HG02759 (cell line): ENCODE measurements around the gene SENP1.
A peak's percentile ranks its signal among the peaks of the same experiment; 100 is the strongest.
"Not testable (repeated sequence)": the region's sequence is repeated elsewhere in the genome, so short reads cannot be mapped to it uniquely, and the experiment has no call there.

Experiments used
- ATAC-seq: cut with Tn5 transposase; IDR thresholded peaks from one replicate; pipeline ENCODE4 v1.9.1; 2021; ENCODE audit warnings: mild to moderate bottlenecking, moderate library complexity; ENCODE audit not compliant: unreplicated experiment

The SENP1 gene

DNA sequence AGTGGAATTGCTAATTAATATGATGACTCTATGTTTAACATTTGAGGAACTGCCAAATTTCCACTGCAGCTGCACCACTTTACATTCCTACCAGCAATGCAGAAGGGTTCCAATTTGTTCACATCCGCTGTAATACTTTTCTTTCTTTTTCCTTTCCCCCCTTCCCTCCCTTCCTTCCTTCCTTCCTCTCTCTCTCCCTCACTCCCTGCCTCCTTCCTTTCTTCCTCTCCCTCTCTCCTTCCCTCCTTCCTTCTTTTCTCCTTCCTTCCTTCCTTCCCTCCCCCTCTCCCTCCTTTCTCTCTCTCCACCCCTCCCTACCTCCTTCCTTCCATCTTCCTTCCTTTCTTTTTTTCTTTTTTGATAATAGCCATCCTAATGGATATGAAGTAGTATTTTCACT lies 10.1 kb upstream of the SENP1 start:
- no peak for ATAC-seq

DNA sequence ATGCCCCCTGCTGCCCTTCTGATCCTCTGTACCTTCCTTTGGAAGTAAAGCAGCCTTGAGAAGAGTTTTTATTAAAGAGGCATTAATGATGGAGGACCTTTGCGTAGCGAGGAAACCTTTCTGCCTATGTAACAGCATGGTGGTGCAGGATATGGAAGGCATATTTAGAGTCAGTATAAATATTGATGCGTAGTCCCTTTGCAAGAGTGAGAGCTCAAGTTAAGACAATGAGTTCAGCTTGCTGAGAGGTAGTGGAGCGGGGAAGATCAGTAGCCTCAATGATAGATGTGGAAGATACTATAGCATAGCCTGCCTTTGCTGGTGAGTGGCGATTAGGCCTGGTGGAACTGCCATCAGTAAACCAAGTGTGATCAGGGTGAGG lies 5.4 kb upstream of the SENP1 start:
- ATAC-seq: not testable (repeated sequence)

DNA sequence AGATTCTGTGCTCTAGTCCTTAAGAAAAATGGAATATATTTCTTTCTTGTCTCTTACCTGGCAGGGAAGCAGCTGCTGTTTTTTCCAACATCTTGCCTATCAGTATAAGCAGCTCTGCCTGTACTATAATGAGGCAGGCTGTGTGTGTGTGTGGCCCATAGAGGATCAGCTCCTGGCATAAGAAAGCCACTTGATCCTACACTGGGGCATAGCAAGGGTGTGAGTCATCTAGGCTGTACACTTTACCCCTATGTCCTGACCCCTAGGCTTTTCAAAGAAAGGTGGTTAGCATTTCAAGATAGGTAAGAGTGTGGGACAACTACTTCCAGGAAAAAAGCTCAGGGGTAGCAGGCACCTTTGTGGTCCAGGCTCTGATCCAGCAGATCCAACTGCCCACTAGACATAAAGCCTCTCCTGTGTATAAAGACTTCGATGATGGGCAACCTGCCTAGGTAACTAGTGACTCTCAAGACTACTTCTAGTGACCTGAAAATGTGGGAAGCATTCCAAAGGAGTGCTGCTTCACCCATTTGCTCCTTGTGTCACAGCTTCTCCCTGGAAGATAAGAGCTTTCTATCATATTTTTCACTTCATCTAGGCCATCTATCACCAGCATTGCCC lies 4.9 kb upstream of the SENP1 start:
- no peak for ATAC-seq

DNA sequence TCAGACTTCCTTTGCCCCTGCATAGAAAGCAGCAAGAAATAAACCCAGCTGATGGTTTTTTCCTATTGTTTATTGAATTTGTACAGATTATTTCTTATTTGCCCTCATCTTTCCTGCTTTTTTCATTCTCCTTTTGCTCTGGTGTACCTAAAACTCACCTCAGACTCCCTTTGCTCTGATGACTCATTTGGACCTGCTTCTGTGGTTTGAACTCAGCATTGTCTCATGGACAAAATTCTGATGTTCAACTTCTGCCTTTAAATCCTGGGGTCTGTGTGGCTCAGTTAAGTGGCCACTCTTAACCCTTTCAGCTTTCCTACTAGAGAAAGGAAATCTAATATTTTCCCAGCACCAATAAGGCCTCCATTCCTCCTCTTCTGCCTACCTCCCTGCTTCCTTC lies 3.5 kb upstream of the SENP1 start:
- no peak for ATAC-seq

DNA sequence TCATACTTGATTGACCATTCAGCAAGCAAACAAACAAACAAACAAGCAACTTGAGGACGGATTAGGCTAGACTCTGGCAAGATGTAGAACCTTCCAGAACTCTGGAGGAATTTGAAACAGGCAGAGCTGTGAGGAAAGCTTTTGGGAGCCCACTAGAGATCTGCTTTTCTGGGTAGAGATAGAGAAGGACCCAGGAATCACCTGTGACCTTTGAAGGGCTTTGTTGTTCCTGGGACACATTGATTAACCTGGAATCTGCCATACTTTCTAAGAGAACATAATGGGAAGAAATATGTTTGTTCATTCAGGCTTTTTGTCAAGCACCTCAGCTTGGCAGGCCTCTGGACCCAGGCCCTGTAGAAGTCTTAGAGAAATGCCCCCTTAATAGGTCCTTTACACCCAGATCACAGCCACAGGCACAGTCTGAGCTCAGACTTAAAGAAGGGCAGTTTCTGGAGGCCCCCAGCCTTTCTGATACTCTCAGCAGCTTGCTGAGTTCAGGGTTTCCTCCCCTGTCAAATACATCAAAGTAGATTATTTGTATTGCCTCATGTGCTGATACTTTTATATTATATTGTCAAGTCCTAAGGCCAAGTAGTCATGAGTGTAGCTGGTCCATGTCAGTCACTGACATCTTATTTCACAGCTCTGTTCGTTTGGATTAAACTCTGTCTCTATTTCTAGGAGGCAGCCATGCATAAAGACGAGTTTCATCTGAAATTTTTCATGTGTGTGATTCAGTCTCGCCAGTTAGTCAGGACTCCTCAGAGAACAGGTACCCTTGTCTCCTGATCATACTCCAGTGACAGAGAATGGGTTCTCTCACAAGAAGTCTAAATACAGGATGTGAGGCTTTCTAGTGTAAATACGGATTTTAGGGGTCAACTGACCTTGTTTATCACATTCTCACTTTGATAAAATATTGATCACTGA lies 1.1 kb upstream of the SENP1 start:
- ATAC-seq: no peak

DNA sequence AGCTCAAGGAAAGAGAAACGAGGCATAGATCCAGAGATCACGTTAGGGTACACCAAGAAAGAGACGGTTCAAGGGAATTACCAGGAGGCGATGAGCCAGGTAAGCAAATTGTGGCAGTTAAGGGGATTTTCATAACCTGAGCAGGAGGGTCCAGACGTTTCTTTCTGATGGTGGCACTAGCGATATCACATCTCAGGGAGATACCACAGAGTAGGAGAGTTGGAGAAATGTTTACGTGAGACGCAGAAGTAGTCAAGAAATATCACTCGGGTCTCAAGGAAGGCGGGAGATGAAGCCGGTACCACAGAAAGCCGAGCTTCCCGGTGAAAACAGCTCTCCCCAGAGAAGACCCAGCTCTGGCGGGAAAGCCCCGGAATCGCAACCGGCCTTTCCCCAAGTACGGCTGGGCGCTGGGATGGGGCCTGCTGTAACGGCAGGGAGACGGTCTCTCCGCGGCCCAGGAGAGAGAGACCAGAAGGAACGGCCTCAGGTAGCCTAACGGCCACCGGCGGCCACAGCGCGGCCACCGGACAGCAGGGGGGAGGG lies 485 bp downstream of the SENP1 start:
- ATAC-seq: peak; percentile 33

DNA sequence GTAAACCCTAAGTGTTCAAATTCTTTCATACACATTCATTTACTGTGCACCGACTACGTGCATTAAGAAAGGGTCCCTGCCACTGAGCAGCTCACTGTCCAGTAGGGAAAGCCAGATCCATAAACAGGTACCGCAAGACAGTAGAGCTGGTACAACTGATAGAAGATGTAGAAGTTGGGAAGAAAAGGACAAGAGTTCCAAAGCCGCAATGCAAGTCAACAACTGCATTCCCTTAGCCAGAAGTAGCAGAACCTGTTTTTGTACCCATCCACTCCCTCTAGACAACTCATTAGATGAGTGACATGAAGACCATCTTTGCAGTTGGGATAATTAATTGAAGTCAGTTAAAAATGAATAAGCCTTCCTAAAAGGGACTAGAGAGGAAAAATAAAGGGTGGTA lies 1.3 kb downstream of the SENP1 start:
- ATAC-seq: no peak

DNA sequence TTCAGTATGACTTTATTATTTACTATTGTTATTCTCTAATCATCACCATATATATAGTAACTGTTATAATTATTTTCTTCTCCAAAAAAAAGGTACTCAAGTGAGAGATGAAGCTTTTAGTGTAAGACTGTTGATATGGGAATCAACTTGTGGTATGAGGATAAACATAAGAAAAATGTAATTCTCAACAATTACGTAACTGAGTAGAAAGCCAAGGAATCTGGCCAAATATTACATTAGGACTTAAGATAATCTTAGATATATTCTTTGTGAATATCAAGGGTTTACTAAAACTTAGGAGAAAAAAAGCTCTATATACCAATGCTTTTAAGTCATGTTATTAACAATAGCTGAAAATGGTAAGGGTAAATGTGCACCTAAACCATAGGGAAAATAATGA lies 13.3 kb downstream of the SENP1 start:
- ATAC-seq: no peak

DNA sequence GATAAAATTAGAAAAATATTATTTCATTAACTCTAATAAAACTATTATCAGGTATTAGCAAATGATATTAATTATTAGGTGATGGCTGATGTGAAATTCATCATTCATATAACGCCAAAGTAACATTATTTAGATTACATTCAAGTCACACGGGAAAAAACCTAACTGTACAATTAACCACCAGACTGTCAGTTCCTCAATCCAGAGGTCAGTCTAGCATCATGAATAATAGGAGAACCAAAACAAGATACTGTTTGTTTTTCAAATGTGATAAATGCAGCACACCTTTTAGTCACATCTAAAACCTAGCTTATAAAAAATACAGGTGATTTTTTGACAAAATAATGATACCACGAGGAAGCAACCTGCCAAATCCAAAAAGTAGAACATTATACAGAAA lies 19.6 kb downstream of the SENP1 start:
- ATAC-seq: no peak

DNA sequence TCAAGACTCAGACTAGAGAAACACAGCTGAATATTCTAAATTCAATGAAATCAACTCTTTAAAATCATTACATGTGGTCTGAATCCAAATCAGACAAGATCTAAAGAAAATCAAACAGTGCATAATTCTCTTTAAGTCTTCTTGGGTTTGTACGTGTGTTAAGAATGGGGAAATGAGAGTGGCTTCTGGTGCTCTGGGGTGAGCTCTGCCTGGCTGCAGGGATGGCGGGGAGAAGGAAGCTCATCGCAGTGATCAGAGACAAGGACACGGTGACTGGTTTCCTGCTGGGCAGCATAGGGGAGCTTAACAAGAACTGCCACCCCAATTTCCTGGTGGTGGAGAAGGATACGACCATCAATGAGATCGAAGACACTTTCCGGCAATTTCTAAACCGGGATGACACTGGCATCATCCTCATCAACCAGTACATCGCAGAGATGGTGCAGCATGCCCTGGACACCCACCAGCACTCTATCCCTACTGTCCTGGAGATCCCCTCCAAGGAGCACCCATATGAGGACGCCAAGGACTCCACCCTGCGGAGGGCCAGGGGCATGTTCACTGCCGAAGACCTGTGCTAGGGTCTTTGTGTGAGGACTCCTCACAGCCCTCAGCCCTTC lies 20.9 kb downstream of the SENP1 start:
- ATAC-seq: no peak

DNA sequence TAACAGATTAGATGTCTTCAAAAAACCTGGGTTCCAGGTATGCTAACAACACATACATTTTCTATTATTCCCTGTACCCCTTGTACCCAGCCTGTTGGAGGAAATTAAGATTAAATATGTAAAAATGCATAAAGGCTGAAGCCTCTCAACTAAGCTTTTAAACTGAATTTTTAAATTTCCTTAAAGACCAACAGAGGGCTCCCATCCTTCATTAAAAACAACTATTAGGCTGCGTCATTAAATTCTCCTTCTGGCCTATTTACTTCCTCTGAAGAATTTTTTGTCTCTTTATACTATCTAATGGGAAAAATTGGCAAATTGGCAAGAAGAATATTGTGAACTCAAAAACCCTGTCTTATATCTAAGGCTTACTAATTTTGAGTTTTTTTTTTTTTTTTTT lies 21.8 kb downstream of the SENP1 start:
- no peak for ATAC-seq

DNA sequence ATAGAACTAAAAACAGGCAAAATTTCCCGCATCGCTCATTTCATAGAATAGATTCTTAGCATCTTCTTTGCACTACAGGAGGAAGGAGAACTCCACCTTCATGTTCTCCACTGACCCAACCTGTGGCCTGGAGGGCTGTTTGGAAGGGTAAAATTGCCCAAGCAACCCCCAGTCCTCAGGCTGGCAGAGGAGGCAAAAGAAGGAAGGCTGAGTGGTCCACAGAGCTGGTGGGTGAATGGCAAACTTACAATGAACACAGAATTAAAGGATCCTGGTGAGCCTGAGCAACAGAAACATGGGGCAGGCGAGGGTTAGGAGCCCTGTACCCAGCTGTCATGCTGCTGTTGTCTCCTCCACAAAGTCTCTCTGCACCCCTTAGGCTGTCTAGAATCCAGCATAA lies 25.1 kb downstream of the SENP1 start:
- ATAC-seq: no peak

DNA sequence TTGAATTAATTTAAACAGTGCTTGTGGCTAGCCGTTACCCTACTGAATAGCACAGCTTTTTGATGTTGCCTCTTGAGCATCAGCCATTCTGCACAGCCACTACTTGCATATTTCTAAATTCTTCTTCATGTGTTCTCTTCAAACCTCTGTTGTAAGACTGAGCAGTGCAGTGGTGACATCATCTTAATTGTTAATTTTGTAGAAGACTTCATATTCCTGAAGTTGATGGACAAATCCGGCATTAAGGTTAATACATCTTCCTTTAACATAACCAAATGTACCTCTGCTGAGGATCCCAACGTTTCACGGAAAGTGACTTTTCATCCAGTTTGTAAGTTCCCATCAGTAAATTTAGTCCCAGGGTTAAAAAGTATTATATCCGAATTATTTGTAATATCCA lies 25.6 kb downstream of the SENP1 start:
- no peak for ATAC-seq

DNA sequence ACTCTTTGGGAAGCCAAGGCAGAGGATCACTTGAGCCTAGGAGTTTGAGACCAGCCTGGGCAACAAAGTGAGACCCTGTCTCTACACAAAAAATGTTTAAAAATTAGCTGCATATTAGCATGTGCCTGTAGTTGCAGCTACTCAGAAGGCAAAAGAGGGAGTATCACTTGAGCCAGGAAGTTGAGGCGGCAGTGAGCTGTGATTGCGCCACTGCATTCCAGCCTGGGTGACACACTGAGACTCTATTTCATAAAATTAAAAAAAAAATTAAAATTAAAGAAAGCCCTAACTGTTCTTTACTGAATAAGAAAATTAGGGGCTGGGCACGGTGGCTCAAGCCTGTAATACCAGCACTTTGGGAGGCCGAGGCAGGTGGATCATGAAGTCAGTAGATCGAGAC lies 27.0 kb downstream of the SENP1 start:
- no peak for ATAC-seq

DNA sequence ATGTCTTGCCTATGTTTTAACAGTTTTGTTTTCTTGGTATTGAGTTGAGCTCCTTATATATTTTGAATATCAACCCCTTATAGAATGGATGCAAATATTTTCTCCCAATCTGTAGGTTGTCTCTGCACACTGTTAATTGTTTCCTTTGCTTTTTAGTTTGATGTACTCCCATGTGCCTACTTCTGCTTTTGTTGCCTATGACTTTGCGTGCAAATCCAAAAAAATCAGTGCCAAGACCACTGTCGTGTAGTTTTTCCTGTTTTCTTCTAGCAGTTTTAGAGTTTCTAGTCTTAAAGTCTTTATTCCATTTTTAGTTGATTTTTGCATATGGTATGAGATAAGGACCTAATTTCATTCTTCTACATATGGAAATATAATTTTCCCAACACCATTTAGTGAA lies 28.8 kb downstream of the SENP1 start:
- ATAC-seq: no peak

DNA sequence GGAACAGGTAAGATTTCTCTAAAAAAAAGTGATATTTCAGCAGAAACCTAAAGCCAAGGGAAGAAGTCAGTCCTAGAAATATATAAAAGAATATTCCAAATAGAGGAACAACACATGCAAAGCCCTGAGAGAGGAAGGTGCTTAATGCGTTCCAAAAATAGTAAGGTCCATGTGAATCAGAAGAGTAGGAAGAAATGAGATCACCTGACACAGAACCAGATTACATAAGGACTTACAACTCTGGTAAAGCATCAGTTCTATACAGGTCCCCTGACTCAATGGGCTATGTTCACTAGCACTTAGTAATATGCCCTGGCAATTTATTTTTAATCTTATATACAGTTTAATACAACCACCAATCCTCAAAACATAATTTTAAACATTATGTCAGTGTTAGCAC lies 30.0 kb downstream of the SENP1 start:
- no peak for ATAC-seq

DNA sequence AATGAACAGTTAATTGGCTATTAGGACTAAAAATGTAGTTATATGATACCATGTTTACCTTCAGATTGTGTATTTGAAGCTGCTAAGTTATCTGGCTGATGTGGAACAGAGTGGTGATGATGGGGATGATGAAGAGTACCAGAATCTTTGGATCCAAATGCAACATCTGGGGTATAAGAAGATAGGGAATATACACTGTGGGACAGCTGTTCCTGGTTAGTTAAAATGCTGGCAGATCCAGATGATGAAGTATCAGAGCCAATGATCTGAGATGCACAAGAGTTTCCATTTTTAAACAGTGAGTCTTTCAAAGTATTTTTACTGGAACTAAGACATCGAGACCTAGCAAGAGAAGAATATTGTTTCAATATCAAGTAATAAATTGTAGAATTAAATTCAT lies 31.6 kb downstream of the SENP1 start:
- no peak for ATAC-seq

DNA sequence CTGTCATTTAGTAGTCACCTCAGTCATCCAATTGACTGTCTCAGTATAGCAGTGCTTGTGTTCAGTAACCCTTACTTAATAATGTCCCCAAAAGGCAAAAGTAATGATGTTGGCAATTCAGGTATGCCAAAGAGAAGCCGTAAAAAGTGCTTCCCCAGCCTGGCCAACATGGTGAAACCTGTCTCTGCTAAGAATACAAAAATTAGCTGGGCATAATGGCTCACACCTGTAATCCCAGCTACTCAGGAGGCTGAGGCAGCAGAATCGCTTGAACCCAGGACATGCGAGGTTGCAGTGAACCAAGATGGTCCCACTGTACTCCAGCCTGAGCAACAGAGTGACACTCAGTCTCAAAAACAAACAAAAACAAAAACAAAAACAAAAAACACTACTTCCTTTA lies 33.6 kb downstream of the SENP1 start:
- no peak for ATAC-seq

DNA sequence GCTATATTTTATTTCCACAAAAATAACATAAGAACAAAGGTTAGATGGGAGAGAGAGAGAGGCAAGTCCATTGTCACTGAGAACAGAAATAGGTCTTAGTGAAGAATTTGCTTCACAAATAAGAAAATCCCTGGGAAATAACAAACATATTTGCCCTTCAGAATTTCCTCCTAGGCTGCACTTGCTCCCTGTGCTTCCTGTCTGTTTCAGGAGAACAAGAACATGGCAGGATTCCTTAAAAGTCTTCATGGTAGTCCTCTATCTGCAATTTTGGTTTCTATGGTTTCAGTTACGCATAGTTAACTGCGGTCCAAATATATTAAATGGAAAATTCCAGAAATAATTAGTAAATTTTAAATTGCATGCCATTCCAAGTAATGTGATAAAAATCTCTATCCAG lies 34.1 kb downstream of the SENP1 start:
- no peak for ATAC-seq

DNA sequence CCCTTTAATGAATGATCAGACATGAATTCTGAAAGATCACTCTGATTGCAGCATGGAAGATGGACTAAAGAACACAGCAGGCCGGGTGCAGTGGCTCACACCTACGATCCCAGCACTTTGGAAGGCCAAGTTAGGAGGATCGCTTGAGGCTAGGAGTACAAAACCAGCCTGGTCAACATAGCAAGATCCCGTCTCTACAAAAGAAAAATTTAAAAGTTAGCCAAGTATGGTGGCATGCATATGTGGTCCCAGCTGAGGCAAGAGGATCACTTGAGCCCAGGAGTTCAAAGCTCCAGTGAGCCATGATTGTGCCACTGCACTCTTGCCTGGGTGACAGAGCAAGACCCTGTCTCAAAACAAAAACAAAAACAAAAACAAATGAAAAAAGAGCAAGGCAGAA lies 35.1 kb downstream of the SENP1 start:
- ATAC-seq: no peak

DNA sequence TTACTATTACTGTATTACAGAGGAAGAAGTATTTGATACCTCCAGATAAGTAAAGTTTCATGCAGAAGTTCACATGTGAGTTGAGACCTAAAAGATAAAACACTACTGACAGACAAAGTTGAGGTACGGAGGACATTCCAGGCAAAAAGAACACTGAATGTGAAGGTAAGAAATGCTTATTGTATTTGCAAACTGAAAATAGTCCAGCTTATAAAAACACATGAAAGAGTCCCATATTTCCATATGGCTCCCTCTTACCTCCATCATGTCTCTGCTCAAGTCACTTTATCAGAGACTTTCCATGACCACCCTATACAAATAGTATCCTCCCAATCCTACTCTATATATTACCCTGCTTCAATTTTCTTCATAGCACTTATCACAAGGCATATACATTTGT lies 35.8 kb downstream of the SENP1 start:
- no peak for ATAC-seq

DNA sequence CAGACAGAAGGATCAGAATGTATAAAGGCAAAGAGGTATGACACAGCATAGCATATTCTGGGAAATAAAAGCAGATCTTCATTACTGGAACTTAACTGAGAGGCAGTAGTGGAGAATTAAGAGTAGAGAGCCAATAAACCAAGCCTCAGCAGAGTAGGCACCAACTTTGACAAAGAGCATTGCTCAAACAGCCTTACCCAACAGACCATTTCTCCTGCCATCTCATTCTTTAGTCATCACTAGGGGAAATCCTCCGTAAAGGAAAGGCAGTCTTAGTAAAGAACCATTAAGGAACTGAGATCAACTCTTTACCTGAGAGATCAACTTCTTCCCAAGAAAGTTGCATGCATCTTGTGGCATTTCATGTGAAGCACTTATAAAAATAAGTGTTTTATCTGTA lies 36.6 kb downstream of the SENP1 start:
- no peak for ATAC-seq
